H9 (cell line): ENCODE data around the gene IPO11. TPM values are rescaled to one million over a fixed set of nuclear protein-coding genes. Genes with fewer than 3 reads are reported as not detected.
A peak's percentile ranks its signal among the peaks of the same experiment; 100 is the strongest.

Experiments
- DNase-seq: peaks from one replicate; pipeline ENCODE4 v3.0.0-alpha.2; 2017
- H2AFZ ChIP-seq: one replicate; pipeline ENCODE4 v1.6.1; 2013; ENCODE audit warnings: mild to moderate bottlenecking, low read length, control low read depth, moderate library complexity
- H2AK5ac ChIP-seq: 2 replicates; pipeline ENCODE4 v1.6.1; 2013; ENCODE audit warnings: low read length, control low read depth, mixed read lengths; ENCODE audit not compliant: insufficient read length
- H2BK120ac ChIP-seq: one replicate; pipeline ENCODE4 v1.6.1; 2013; ENCODE audit warnings: low read depth, mild to moderate bottlenecking, low read length, control low read depth, inconsistent platforms; ENCODE audit not compliant: poor library complexity, severe bottlenecking
- H2BK12ac ChIP-seq: 2 replicates; pipeline ENCODE4 v1.6.1; 2013; ENCODE audit warnings: low read length, control low read depth, mixed read lengths, low read depth; ENCODE audit not compliant: insufficient read length
- H2BK15ac ChIP-seq: 2 replicates; pipeline ENCODE4 v1.6.1; 2013; ENCODE audit warnings: low read depth, low read length, control low read depth
- H2BK20ac ChIP-seq: one replicate; pipeline ENCODE4 v1.6.1; 2013; ENCODE audit warnings: low read depth, mild to moderate bottlenecking, low read length, control low read depth, inconsistent platforms; ENCODE audit not compliant: poor library complexity, severe bottlenecking
- H2BK5ac ChIP-seq: 2 replicates; pipeline ENCODE4 v1.6.1; 2013; ENCODE audit warnings: low read length, control low read depth, mixed read lengths; ENCODE audit not compliant: insufficient read length
- H3K14ac ChIP-seq: 2 replicates; pipeline ENCODE4 v1.6.1; 2013; ENCODE audit warnings: low read length, control low read depth; ENCODE audit not compliant: insufficient read depth
- H3K18ac ChIP-seq: 2 replicates; pipeline ENCODE4 v1.6.1; 2013; ENCODE audit warnings: low read depth, mild to moderate bottlenecking, mixed read lengths, low read length, control low read depth; ENCODE audit not compliant: insufficient read length
- H3K23ac ChIP-seq: 2 replicates; pipeline ENCODE4 v1.6.1; 2013; ENCODE audit warnings: low read length, control low read depth, mixed read lengths, low read depth; ENCODE audit not compliant: insufficient read length
- H3K23me2 ChIP-seq: 2 replicates; pipeline ENCODE4 v1.6.1; 2013; ENCODE audit warnings: low read depth, mild to moderate bottlenecking, mixed read lengths, low read length, control low read depth; ENCODE audit not compliant: insufficient read length, poor library complexity, severe bottlenecking
- H3K27ac ChIP-seq: 2 replicates; pipeline ENCODE4 v1.5.1; 2013; ENCODE audit warnings: low read length, control low read depth, mixed read lengths, low read depth; ENCODE audit not compliant: insufficient read length
- H3K27me3 ChIP-seq: 2 replicates; pipeline ENCODE4 v1.6.1; 2013; ENCODE audit warnings: low read length, control low read depth, inconsistent platforms; ENCODE audit not compliant: insufficient read depth
- H3K4ac ChIP-seq: 2 replicates; pipeline ENCODE4 v1.6.1; 2013; ENCODE audit warnings: low read depth, mild to moderate bottlenecking, control low read depth, inconsistent platforms, low read length, moderate library complexity
- H3K4me1 ChIP-seq: 2 replicates; pipeline ENCODE4 v1.6.1; 2013; ENCODE audit warnings: low read length, control low read depth, inconsistent platforms; ENCODE audit not compliant: insufficient read depth
- H3K4me2 ChIP-seq: 2 replicates; pipeline ENCODE4 v1.6.1; 2013; ENCODE audit warnings: low read length, control low read depth, mixed read lengths; ENCODE audit not compliant: insufficient read length, insufficient read depth
- H3K56ac ChIP-seq: 2 replicates; pipeline ENCODE4 v1.6.1; 2013; ENCODE audit warnings: low read depth, mild to moderate bottlenecking, mixed read lengths, low read length, control low read depth; ENCODE audit not compliant: insufficient read length
- H3K79me1 ChIP-seq: 2 replicates; pipeline ENCODE4 v1.6.1; 2013; ENCODE audit warnings: low read depth, mild to moderate bottlenecking, moderate library complexity, low read length, control low read depth, inconsistent platforms; ENCODE audit not compliant: insufficient read depth, poor library complexity, severe bottlenecking
- H3K79me2 ChIP-seq: 2 replicates; pipeline ENCODE4 v1.6.1; 2013; ENCODE audit warnings: low read length, control low read depth, inconsistent platforms; ENCODE audit not compliant: insufficient read depth
- H3K9ac ChIP-seq: 2 replicates; pipeline ENCODE4 v1.6.1; 2013; ENCODE audit warnings: low read length, control low read depth, mixed read lengths; ENCODE audit not compliant: insufficient read length; ENCODE audit errors: extremely low read depth
- H3K9me3 ChIP-seq: one replicate; pipeline ENCODE4 v1.6.1; 2013; ENCODE audit warnings: low read depth, low read length, inconsistent platforms; ENCODE audit not compliant: control insufficient read depth
- H3T11ph ChIP-seq: one replicate; pipeline ENCODE4 v1.6.1; 2013; ENCODE audit warnings: mild to moderate bottlenecking, low read length, control low read depth, inconsistent platforms
- H4K20me1 ChIP-seq: one replicate; pipeline ENCODE4 v1.6.1; 2013; ENCODE audit not compliant: control insufficient read depth, insufficient read length, insufficient read depth
- H4K5ac ChIP-seq: 2 replicates; pipeline ENCODE4 v1.6.1; 2013; ENCODE audit warnings: low read depth, mild to moderate bottlenecking, mixed read lengths, low read length, control low read depth; ENCODE audit not compliant: insufficient read length
- H4K8ac ChIP-seq: replicated peaks from 2 replicates; pipeline ENCODE4 v1.6.1; 2013; ENCODE audit warnings: low read length, control low read depth, mixed read lengths, low read depth; ENCODE audit not compliant: insufficient read length
- H4K91ac ChIP-seq: 2 replicates; pipeline ENCODE4 v1.6.1; 2013; ENCODE audit warnings: low read depth, mild to moderate bottlenecking, moderate library complexity, mixed read lengths, low read length, control low read depth; ENCODE audit not compliant: insufficient read length
- H3K27ac Mint-ChIP-seq, 3 experiments: 2 replicates in 2 of 3; 3 replicates in 1 of 3; pipeline ENCODE4 v1.8.0; 2020 to 2021; ENCODE audit warnings: mixed read lengths in 3 of 3, mild to moderate bottlenecking in 1 of 3, moderate library complexity in 1 of 3
- H3K27me3 Mint-ChIP-seq: 2 replicates; pipeline ENCODE4 v1.8.0; 2021; ENCODE audit warnings: low read depth, mild to moderate bottlenecking, moderate library complexity, mixed read lengths
- H3K36me3 Mint-ChIP-seq, 3 experiments: 2 replicates in 2 of 3; 3 replicates in 1 of 3; pipeline ENCODE4 v1.8.0; 2020 to 2021; ENCODE audit warnings: low read depth in 3 of 3, mixed read lengths in 3 of 3; ENCODE audit not compliant: insufficient read depth in 1 of 3
- H3K4me1 Mint-ChIP-seq, 2 experiments: 2 replicates each; pipeline ENCODE4 v1.8.0; 2020; ENCODE audit warnings: mixed read lengths in 2 of 2
- H3K4me3 Mint-ChIP-seq, 2 experiments: 2 replicates in 1 of 2; 3 replicates in 1 of 2; pipeline ENCODE4 v1.8.0; 2020 to 2021; ENCODE audit warnings: mild to moderate bottlenecking in 2 of 2, mixed read lengths in 2 of 2, moderate library complexity in 1 of 2
- H3K9me3 Mint-ChIP-seq, 2 experiments: 2 replicates in 1 of 2; 3 replicates in 1 of 2; pipeline ENCODE4 v1.8.0; 2020; ENCODE audit warnings: mild to moderate bottlenecking in 2 of 2, mixed read lengths in 2 of 2, moderate library complexity in 1 of 2
- WGBS: extraction: QIAGEN DNeasy Blood & Tissue Kit; methylation state at CpG from one replicate; pipeline ENCODE4 v1.1.7; 2013; ENCODE audit warnings: missing lambda C conversion rate, low lambda C conversion rate, mixed read lengths; ENCODE audit not compliant: insufficient read length; ENCODE audit errors: extremely low coverage; 5-methylcytosine and 5-hydroxymethylcytosine counted together
- total RNA-seq: library from RNA; stranded (reverse); gene quantifications from 2 replicates; pipeline ENCODE4 v1.2.1, GENCODE V29; 2021
- TF ChIP-seq, protein P1 (sequence below): fragments of 200-600 bp; sonication (generic); conservative IDR thresholded peaks from 3 replicates; pipeline ENCODE4 v1.8.0; 2021; ENCODE audit warnings: antibody characterized with exemption, mild to moderate bottlenecking

IPO11 gene
- total RNA-seq, 1 experiment from 2014 or later, result 63.0 TPM

DNA sequence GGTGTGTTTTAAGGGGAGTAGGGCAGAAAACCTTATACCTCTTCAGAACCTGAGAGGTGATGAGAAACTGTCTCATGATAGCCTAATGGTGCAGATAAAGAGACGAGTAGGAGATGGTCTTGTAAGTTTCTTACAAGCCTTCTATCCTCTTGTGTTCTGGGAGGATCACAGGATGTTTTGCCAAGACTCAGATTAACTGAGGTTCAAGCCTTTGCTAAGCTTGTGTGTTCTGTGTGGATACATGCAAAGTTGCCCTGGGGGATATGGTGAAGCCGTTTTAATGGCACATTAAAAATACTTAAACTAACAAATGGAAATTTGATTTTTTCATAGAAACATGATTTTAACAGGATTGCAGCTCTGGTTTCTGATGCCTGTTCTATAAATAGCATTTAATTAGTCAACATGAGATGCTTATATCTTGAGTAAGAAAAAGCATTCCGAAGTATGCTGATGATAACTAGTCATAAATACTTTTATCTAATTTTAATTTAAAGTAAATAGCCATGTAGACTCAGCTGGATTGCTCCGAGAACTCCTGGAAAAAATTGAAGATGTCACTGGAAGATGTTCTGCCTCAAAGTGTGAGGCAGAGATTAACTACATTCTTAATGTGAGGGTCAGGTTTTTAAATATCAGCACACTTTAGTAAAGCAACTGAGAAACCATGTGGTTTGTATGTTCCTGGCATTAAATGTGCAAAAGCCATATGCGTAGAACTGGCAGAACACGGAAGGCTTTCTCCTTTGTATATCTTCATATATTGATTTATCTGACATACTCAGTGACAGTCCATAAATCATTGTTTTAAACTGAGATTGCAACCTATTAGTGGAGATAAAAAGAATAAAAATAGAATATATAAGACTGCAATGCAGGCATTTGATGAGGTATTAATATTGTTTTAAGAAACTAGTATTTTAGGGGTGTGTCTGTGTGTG, 53.7 kb downstream of the IPO11 start:
- no peak overlapping the region for H3K14ac ChIP-seq
- 0 out of 4 replicates have a peak, but pooled peaks cover 0 to 2% of the 10 kb centered on the region in 2 experiments for H3K4me1 Mint-ChIP-seq
- DNase-seq, result no peak
- H2AK5ac ChIP-seq, result no peak overlapping the region
- no peak overlapping the region for H3K27ac ChIP-seq
- no CpG with 5 or more reads among the region's 6 CpGs for WGBS
- no peak overlapping the region for H3K4me2 ChIP-seq
- H3K23ac ChIP-seq, result no peak overlapping the region
- no peak overlapping the region for H2BK20ac ChIP-seq
- peak overlapping the region in 1 of 3 experiments; percentile 5; a peak in 1 of 7 replicates for H3K27ac Mint-ChIP-seq
- no peak overlapping the region for H3T11ph ChIP-seq
- no peak overlapping the region for H4K5ac ChIP-seq
- no peak overlapping the region for H3K4me3 Mint-ChIP-seq
- peaks cover 4 to 14% (median 12%) of the 10 kb centered on the region in 3 experiments; a peak in 4 of 7 replicates for H3K36me3 Mint-ChIP-seq
- H3K79me1 ChIP-seq, result peaks cover 3% of the 10 kb centered on the region
- H3K4ac ChIP-seq, result no peak overlapping the region
- H3K18ac ChIP-seq, result no peak overlapping the region
- no peak overlapping the region for H3K56ac ChIP-seq
- TF ChIP-seq, protein P1, sequence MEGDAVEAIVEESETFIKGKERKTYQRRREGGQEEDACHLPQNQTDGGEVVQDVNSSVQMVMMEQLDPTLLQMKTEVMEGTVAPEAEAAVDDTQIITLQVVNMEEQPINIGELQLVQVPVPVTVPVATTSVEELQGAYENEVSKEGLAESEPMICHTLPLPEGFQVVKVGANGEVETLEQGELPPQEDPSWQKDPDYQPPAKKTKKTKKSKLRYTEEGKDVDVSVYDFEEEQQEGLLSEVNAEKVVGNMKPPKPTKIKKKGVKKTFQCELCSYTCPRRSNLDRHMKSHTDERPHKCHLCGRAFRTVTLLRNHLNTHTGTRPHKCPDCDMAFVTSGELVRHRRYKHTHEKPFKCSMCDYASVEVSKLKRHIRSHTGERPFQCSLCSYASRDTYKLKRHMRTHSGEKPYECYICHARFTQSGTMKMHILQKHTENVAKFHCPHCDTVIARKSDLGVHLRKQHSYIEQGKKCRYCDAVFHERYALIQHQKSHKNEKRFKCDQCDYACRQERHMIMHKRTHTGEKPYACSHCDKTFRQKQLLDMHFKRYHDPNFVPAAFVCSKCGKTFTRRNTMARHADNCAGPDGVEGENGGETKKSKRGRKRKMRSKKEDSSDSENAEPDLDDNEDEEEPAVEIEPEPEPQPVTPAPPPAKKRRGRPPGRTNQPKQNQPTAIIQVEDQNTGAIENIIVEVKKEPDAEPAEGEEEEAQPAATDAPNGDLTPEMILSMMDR, result no peak
- no peaks in the 10 kb centered on the region for H3K23me2 ChIP-seq
- no peaks in the 10 kb centered on the region for H3K79me2 ChIP-seq
- H2BK120ac ChIP-seq, result no peak overlapping the region
- no peaks in the 10 kb centered on the region for H3K9me3 Mint-ChIP-seq
- no peaks in the 10 kb centered on the region; the same call in 1 of the 2 replicates for H3K4me1 ChIP-seq
- no peak overlapping the region for H2BK12ac ChIP-seq
- H2BK15ac ChIP-seq, result no peak overlapping the region
- no peak overlapping the region for H2AFZ ChIP-seq
- no peak overlapping the region for H2BK5ac ChIP-seq
- no peaks in the 10 kb centered on the region for H4K20me1 ChIP-seq
- H3K27me3 Mint-ChIP-seq, result no peaks in the 10 kb centered on the region
- H3K27me3 ChIP-seq, result no peaks in the 10 kb centered on the region
- H3K9me3 ChIP-seq, result no peaks in the 10 kb centered on the region
- no peak overlapping the region for H3K9ac ChIP-seq
- H4K91ac ChIP-seq, result no peak overlapping the region
- no peak overlapping the region for H4K8ac ChIP-seq
